ENCODE measurements around the gene ADGRL3.

The ADGRL3 gene

GRCh38 chr4:61545902-61546480 is 345.9 kb downstream of the ADGRL3 start:
- DNase-seq (ENCODE audit: low read depth in 2 of 2): no peak

GRCh38 chr4:61549336-61549735 is 349.2 kb downstream of the ADGRL3 start:
- DNase-seq (ENCODE audit: low read depth in 2 of 2): no peak

- no peak for DNase-seq (ENCODE audit: low read depth in 2 of 2)
These were observed 353.5 kb downstream of the ADGRL3 start for GRCh38 chr4:61553557-61554125.

- no peak for DNase-seq (ENCODE audit: low read depth in 2 of 2)
These were observed 355.7 kb downstream of the ADGRL3 start for GRCh38 chr4:61555789-61556188.

- DNase-seq (ENCODE audit: low read depth in 2 of 2): no peak
These were observed 356.2 kb downstream of the ADGRL3 start for GRCh38 chr4:61556277-61556676.

GRCh38 chr4:61559396-61559795 is 359.3 kb downstream of the ADGRL3 start:
- DNase-seq (ENCODE audit: low read depth in 2 of 2): no peak

- DNase-seq (ENCODE audit: low read depth in 2 of 2): no peak
These were observed 360.9 kb downstream of the ADGRL3 start for GRCh38 chr4:61561028-61561427.

- DNase-seq (ENCODE audit: low read depth in 2 of 2): no peak
These were observed 371.8 kb downstream of the ADGRL3 start for GRCh38 chr4:61571761-61572559.

GRCh38 chr4:61575796-61576195 is 375.7 kb downstream of the ADGRL3 start:
- DNase-seq (ENCODE audit: low read depth in 2 of 2): no peak

GRCh38 chr4:61579786-61580185 is 379.7 kb downstream of the ADGRL3 start:
- no peak for DNase-seq (ENCODE audit: low read depth in 2 of 2)

GRCh38 chr4:61580721-61581377 is 380.7 kb downstream of the ADGRL3 start:
- DNase-seq (ENCODE audit: low read depth in 2 of 2): no peak

- DNase-seq (ENCODE audit: low read depth in 2 of 2): no peak
These were observed 383.6 kb downstream of the ADGRL3 start for GRCh38 chr4:61583696-61584095.

- no peak for DNase-seq (ENCODE audit: low read depth in 2 of 2)
These were observed 388.7 kb downstream of the ADGRL3 start for GRCh38 chr4:61588621-61589402.

GRCh38 chr4:61590881-61591280 is 390.8 kb downstream of the ADGRL3 start:
- no peak for DNase-seq (ENCODE audit: low read depth in 2 of 2)

- no peak for DNase-seq (ENCODE audit: low read depth in 2 of 2)
These were observed 396.6 kb downstream of the ADGRL3 start for GRCh38 chr4:61596606-61597340.

GRCh38 chr4:61603086-61603485 is 403.0 kb downstream of the ADGRL3 start:
- no peak for DNase-seq (ENCODE audit: low read depth in 2 of 2)

- no peak for DNase-seq (ENCODE audit: low read depth in 2 of 2)
These were observed 403.9 kb downstream of the ADGRL3 start for GRCh38 chr4:61604054-61604453.

- DNase-seq (ENCODE audit: low read depth in 2 of 2): no peak
These were observed 405.9 kb downstream of the ADGRL3 start for GRCh38 chr4:61605984-61606383.

- DNase-seq (ENCODE audit: low read depth in 2 of 2): no peak
These were observed 414.1 kb downstream of the ADGRL3 start for GRCh38 chr4:61614231-61614630.

- DNase-seq (ENCODE audit: low read depth in 2 of 2): no peak
These were observed 419.4 kb downstream of the ADGRL3 start for GRCh38 chr4:61619528-61619927.

GRCh38 chr4:61628282-61628681 is 428.2 kb downstream of the ADGRL3 start:
- DNase-seq (ENCODE audit: low read depth in 2 of 2): no peak

All from stimulated activated CD8-positive, alpha-beta memory T cell treated with anti-CD3 and anti-CD28 coated beads, Interleukin-15, amount 100 ng/mL, for 4 hours (primary cell).